Uterus (tissue), 2 donors: ENCODE results near the gene TBX21.

ENCODE experiments used
- CTCF ChIP-seq, 4 experiments: fragments of 200-600 bp in 2 of 4; fragments of 450-650 bp in 2 of 4; sonication (generic) in 2 of 4; IDR thresholded peaks; one replicate each; pipeline ENCODE4 v1.5.1; 2016 to 2019; ENCODE audit warnings: antibody characterized with exemption in 4 of 4, mild to moderate bottlenecking in 2 of 4, moderate library complexity in 1 of 4
- POLR2A ChIP-seq, 2 donors: fragments of 450-650 bp; IDR thresholded peaks; one replicate each; pipeline ENCODE4 v1.6.1; 2016; ENCODE audit warnings: antibody characterized with exemption in 2 of 2, mild to moderate bottlenecking in 1 of 2, moderate library complexity in 1 of 2

DNA sequence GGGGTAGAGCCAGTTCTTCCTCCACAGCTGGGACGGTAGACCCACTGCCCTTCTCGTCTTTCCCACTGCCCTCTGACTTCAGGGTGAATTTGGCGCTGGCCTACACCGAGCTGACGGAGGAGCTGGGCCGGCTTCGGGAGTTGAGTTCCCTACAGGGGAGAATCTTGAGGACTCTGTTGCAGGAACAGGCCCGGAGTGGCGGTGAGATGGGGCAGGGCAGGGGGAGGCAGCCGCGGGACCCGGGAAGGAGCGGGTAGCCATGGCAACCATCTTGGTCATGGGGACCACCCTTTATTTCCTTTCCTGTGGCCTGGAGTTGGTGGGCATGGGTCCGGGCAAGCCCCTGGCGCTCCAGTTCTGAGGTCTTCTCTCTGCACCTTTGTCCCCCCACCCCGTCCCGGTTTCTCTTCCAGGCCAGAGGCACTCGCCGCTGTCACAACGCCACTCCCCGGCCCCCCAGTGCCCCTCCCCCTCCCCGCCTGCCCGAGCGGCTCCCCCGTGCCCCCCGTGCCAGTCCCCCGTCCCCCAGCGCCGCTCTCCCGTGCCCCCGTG is 24.6 kb upstream of the TBX21 start:
- TF ChIP-seq CTCF (IDR thresholded peaks at IDR 0.05) (no peak), POLR2A (IDR thresholded peaks at IDR 0.05) (no peak)
